PC-3 (cell line): Measurements from ENCODE around the gene CEP131.

Experiments used
- EZH2 ChIP-seq: fragments of 300-600 bp; sonication (generic); IDR thresholded peaks from one replicate; pipeline ENCODE4 v1.6.1; 2017; ENCODE audit warnings: antibody characterized with exemption, mild to moderate bottlenecking, low read length; ENCODE audit not compliant: unreplicated experiment
- TF ChIP-seq, protein P1 (sequence below): fragments of 300-600 bp; sonication (generic); conservative IDR thresholded peaks from 2 replicates; pipeline ENCODE4 v1.5.1; 2017; ENCODE audit warnings: antibody characterized with exemption, low read depth, mild to moderate bottlenecking, low read length

DNA sequence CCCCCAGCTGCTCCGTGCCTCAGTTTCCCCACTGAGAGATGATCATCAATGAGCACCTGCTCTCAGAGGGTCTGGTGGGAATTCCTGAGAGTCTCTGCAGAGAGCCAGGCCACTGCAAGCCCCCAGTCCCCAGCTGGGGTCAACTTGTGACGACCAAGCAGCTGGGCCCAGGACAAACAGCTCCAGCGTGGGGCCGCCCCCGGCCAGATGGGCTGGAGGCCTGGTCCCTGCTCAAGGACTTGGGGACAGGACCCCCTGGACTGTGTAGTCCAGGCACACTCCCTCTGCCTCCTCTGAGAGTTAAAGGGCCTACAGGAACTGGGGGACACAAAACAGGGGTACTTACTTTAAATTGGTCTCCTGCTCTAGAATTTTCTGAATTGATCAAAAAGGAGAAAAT lies 40.2 kb downstream of the CEP131 start:
- TF ChIP-seq, protein P1, sequence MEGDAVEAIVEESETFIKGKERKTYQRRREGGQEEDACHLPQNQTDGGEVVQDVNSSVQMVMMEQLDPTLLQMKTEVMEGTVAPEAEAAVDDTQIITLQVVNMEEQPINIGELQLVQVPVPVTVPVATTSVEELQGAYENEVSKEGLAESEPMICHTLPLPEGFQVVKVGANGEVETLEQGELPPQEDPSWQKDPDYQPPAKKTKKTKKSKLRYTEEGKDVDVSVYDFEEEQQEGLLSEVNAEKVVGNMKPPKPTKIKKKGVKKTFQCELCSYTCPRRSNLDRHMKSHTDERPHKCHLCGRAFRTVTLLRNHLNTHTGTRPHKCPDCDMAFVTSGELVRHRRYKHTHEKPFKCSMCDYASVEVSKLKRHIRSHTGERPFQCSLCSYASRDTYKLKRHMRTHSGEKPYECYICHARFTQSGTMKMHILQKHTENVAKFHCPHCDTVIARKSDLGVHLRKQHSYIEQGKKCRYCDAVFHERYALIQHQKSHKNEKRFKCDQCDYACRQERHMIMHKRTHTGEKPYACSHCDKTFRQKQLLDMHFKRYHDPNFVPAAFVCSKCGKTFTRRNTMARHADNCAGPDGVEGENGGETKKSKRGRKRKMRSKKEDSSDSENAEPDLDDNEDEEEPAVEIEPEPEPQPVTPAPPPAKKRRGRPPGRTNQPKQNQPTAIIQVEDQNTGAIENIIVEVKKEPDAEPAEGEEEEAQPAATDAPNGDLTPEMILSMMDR = no peak
- TF ChIP-seq EZH2 = no peak
